ENCODE results near the gene BUD31.

DNA sequence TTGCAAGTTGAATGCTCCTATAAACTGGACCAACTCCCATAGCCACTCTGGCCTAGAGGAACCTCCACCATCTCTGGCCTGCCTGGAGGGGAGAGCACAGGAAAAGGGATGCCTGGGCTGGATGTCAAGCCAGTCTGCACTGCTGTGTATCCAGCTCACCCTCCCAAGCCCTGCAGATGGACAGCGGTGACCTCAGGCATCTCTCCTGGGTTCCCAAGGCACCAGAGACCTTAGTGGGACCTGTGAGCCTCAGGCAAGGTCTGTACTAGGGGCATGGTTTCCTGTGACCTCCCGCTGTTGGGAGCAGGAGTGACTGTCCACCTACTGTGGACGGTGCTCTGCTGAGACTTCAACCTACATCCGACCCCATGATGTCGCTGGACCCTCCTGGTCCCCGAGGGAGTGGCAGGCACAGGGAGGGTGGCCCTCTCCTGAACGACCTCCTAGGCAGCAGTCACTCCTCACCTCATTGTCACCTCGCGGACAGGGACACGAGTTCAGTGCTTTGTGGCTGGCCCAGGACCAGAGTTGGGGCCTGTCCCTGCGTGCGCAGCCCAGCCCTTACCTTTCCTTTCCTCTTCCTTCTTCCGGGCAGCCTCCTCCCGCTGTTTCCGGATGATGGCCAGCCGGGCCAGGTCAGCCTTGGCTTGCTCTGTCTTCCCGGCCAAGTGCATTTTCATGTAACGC lies 11.3 kb upstream of the BUD31 start:
- TF ChIP-seq, protein P1, sequence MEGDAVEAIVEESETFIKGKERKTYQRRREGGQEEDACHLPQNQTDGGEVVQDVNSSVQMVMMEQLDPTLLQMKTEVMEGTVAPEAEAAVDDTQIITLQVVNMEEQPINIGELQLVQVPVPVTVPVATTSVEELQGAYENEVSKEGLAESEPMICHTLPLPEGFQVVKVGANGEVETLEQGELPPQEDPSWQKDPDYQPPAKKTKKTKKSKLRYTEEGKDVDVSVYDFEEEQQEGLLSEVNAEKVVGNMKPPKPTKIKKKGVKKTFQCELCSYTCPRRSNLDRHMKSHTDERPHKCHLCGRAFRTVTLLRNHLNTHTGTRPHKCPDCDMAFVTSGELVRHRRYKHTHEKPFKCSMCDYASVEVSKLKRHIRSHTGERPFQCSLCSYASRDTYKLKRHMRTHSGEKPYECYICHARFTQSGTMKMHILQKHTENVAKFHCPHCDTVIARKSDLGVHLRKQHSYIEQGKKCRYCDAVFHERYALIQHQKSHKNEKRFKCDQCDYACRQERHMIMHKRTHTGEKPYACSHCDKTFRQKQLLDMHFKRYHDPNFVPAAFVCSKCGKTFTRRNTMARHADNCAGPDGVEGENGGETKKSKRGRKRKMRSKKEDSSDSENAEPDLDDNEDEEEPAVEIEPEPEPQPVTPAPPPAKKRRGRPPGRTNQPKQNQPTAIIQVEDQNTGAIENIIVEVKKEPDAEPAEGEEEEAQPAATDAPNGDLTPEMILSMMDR (IDR thresholded peaks at IDR 0.05; ENCODE audit: low read depth, low read length, poor library complexity, severe bottlenecking) = no peak
- no peak for TF ChIP-seq EZH2phosphoT487 (IDR thresholded peaks at IDR 0.05; ENCODE audit: borderline replicate concordance, low read length)
